Suppressor macrophage treated with lipopolysaccharide for 1 hour (primary cell): ENCODE results near the gene DNAJC5.

Experiments used
- DNase-seq, 3 donors: peaks; one replicate each; pipeline ENCODE4 v3.0.0-alpha.2; 2020 to 2022

DNAJC5 gene

DNA sequence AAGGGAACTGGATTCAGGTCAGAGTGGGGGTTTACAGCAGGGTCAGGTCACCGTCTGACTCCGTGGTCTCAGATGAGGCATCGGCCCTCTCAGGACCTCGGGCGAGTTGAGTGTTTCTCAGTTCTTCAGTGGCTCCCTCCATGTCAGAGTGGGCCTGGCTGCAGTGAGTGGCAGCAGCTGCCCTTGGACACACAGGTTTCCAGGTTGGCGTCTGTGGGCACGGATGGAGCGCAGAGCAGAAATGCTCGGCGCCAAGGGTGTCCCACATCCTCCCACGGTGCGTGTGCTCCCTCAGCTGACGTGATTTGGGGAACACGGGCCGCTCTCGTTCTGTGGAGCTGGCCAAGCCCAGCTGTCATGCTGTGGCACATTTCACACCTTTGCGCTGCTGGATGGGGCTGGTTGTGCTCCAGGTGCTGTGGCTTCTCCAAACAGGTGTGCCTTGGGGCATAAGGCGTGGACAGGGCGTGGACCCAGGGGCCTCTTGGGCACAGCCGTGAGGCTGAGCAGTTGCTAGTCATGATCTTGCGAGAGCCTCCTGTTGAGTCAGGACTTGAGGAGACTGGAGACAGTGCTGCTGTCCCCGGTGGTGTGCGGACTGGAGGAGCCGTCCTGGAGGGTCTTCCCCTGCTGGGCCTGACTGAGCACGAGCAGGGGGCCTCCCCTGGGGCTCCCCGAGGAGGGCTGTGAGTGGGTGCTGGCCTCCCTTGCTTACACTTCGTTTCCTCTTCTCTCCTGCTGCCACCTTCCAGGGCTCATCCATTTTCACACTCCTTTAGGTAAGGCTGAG lies 9.5 kb upstream of the DNAJC5 start:
- DNase-seq = no peak

DNA sequence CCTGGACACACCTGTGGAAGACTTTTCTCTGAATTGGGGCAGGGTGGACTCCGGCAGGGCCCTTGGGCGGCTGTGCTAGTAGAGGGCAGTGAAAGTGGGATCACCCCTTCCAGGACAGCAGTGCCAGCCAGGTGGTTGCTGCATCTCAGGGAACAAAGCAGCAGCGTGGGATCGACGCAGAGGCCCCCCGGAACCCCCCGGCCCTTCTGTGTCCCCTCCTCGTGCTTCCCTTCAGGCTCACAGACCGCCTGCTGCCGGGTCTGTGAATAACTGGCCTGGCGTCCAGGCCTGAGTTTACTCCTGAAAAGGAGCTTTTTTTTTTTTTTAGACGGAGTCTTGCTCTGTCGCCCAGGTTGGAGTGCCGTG lies 8.9 kb upstream of the DNAJC5 start:
- DNase-seq = no peak

DNA sequence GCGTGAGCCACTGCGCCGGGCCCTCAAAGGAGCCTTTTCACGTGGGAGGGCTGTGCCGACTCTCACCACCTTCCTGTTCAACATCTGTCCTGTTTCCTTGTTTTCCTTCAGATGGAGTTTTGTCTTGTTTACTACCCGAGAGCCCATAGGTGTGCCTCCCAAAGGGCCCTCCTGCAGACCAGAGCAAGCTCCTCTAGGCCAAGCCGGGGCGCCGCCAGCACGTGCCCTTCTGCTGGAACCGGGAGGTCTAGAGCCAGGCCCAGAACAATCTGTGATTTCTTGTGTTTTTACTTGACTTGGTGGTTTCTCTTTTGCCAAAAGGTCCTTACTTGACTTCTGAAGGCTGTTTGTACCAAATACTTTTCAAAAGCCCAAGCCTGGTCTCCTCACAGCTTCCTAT lies 8.0 kb upstream of the DNAJC5 start:
- DNase-seq = no peak

DNA sequence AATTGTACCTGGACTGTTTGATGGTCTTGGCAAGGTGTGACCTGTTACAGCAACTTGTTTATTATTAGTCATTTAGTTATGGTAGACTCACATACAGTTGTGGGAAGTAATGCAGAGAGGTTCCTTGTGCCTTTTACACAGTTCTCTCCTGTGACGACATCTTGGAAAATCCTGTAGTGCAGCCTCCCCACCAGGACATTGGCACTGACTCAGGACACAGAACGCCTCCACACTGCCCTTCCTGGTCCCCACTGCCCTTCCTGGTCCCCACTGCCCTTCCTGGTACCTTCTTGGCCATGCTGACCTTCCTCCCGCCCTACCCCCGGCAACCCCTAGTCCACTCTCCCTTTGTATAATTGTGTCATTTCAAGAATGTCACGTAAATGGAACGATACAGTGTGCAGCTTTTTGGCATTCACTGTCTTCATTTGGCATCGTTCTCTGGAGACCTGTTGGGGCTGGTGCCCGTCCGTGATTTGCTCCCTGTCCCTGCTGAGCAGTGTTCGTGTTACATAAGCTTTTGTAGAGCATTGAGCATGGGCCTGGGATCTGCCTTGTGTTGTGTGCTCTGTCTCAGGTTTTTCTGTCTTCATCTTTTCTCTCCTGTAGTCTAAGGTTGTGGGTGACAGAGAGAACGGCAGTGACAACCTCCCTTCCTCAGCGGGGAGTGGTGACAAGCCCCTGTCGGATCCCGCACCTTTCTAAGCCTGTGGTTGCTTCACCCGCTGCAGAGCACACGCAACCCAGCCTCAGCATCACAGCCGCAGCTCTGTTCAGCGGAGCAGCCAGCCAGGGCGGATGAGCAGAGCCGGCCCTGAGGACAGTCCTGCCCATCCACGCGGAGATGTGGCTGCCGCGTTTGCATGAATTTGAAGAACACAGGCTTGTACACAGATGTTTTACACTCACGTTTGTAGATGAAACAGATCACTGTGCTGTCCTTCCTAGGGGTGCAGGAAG lies 5.4 kb upstream of the DNAJC5 start:
- peak; percentile 87 to 95 (median 87) for DNase-seq

DNA sequence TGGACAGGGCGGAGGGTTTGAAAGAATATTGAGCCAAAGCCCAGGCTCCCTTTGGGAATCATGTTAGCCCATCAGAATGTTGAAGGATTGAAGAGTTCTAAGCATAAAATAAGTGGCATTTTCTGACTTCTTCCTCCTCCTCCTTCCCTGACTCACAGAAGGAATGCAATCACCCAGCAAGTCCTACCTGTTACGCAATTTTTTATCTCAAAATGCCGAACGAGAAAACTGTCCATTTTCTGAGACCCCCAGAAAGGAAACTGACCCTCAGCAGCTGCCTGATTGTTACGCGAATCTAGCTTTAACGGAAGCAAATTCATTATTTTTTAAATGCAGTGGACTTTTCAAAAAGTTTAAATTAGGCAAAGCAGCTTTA lies 4.7 kb upstream of the DNAJC5 start:
- peak in 2 of 3 donors; percentile 36 to 45 for DNase-seq

DNA sequence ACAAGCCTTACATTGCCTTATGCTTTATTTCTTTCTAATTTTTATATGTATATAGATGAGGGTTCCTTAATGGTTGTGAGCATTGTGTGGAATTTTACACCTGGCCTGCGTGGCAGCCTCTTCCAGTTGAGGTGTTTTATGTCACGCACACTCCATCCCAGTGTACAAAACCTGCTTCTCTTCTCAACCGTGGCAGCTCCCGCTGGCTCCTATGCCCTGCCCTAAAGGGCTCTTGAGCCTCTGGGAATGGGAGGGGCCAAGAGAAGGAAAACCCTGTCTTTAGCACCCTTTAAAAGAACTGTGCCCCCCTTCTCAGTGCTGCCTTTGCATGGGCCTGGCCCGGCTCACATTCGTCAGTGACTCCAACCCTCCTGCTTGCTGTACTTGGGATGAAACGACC lies 4.3 kb upstream of the DNAJC5 start:
- no peak for DNase-seq

DNA sequence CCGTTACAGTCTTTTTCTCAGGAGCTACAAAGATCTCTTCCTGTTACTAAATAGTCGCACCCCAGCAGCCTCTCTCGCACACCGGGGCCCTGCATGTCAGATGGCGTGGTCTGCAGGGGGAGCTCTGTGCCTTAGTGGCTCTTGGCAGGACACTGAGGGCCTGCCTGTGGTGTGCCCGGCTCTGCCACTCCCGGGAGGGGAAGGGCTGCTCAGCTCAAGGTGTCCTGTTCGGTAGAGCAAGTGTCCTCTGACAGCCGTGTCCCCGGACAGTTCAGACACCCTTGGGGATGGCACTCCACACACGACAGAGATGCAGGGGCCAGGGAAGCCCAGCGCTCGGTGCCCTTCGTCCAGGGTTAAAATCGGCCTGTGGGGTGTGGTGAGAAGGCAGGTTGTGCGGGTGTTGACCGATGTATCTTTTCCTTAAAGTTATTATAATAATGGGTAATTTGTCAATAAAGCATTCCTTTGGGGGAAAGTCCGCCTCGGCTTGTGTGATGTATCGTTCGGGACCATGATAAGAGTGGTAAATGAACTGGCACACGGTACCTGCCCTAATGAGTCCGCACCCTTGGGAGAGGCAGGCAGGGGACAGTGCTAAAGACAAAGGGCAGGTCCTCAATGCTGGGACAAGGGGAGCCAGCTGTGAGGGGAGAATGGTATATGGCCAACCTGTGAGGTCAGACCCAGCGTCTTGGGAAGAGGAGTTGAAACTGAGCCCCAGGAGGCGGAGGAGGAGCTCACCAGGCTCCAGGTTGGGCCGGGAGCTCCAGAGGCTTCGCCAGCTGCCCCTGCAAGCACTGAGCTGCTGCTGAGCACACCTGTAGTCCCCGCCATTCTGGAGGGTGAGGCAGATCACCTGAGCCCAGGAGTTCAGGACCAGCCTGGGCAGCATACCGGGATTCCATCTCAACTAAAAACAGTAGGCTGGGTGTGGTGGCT lies 3.6 kb upstream of the DNAJC5 start:
- DNase-seq = no peak

DNA sequence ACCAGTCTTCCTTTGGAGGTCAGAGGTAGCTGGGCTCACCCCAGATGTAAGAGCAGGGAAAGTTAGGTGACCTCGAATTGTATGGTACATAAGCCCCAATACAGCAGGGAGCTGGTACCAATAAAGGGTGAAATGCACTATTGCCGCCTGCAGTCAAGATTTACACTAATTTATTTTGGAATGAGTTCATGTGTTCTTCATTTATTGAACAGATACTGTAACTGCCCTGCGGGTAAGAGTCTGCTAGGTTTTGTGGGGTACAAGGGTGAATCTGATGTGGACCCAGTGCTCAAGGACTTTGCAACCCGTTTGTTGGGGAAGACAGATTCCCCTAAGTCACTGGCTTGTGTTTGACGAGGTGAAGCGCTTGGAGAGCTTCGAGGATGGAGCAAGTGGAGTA lies 2.5 kb upstream of the DNAJC5 start:
- DNase-seq = no peak

DNA sequence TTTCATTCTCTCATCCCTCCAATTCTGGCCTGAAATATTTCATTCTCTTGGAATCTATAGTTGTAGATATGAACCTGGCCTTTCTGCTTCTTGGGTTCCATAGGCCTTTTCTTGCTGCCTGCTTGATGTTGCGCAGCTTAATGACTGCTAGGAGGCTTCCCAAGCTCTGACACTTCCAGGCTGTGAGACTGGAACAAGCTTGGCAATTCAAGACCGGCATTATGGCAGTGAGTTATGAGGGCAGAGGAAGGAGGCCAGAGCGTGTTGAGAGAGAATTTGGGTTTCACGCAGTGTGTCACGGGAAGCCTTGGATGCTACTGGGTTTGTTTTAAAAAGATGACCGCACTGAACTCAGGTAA lies 948 bp upstream of the DNAJC5 start:
- DNase-seq = no peak

DNA sequence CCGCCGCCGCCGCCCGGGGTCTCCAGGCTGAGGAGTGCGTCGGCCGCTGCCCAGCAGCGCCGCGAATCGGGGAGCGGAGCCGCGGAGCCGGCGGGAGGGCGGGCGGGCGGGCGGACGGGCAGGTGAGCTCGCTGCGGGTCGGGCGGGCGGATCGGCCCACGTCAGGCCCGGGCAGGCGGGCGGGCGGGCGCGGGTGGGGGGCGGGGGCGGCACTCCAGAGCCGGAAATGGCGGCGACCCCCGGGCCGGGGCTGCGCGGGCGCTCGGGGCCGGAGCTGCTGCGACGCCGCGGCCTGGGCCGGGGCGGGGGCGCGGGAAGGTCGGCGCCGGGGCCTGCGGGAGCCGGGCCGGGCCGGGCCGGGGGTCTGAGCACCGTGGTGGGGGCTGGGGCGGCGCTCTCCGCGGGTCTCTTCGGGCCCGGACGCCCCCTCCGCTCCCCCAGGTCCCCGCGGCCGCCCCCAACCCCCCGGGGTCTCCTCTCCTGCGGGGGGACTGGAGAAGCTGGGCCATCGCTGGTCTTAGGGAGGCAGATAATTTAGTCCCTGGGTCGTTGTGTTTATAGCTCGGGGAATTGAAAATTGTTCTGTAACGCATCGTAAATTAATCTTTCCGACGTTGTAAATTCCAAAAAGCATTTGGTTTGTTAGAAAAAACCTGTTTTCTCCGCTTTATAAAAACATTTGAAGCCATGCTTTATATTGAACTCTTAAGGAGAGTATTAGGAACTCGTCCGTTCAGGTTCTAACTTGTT lies 451 bp downstream of the DNAJC5 start:
- DNase-seq = no peak

DNA sequence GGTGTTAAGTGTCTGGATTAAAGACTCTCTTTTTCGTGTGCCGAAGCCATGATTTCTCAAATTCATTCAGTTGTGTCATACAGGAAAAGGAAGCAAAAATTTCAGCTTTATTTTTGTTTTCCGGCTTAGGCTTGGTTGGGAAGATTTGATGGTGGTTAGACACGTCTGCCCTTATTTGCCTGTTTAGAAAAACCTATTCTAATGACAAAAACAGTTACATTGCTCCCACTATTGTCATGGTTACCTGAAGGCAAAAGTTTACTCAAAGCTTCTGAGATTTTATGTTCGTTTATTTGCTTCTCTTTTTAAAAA lies 982 bp downstream of the DNAJC5 start:
- DNase-seq = peak in 2 of 3 donors; percentile 47 to 71

DNA sequence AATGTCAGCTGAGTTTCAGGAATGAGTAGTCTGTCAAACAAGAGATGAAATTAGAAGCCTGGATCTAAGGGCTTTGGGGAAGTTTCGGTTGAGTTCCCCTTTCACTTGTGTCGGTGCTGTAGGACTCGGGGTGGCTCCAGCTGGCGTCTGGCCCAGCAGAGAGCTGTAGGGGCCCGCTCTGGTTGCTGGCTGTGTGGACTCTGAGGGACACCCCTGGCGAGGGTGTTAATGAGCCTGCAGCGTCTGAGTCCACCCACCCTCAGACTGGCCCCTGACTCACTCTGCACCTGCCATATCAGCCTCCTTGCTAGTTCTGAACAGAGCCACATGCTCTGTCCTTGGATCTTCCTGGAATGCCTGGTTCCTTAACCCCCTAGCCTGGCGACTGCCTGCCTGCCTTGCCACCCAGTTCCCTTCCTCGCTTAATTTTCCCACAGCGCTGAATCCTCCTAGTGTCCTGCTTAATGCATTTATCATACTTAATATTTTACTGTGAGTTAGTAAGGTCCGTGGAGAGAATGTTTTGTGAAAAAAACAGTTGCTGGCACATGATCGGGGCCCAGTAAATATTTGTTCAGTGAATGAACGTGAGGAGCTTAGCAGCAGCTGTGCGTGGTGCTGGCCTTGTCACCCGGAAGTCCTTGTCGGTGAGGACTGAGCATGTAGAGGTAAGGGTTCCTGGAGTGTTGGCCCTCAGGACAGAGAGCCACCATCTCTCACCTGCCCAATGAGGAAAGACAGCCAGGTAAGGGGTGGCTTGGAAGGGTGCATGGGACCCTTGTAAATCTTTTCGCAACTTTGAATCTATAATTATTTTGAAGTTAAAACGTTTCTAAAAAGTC lies 1.6 kb downstream of the DNAJC5 start:
- DNase-seq = peak; percentile 85 to 92 (median 86)

DNA sequence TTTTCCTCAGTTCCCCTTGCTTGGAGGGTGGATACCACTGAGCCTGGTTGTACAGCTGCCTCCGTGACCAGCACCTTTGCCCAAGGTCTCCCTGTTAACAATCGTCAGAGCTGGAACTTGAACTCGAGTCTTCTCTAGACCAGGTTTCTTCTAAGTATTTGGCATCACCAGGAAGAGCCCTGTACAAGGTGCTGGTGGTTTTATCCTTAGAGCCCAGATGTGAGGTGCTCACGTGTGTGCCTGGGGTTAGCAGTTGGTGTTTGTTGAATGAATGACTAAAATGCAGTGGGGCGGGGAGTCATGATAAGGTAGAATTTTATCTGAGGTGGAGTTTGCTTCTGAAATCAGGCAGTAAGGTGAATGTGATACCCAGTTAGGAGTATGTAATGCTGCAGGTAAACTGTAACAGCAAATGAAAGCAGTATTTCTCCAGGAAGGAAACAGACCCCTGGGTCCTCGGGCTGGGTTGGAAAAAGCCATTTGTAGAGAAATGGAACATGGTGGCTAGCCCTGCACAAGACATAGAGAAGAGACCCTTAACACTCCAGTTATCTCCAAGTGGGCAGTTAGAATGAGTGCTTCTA lies 3.1 kb downstream of the DNAJC5 start:
- DNase-seq = no peak

DNA sequence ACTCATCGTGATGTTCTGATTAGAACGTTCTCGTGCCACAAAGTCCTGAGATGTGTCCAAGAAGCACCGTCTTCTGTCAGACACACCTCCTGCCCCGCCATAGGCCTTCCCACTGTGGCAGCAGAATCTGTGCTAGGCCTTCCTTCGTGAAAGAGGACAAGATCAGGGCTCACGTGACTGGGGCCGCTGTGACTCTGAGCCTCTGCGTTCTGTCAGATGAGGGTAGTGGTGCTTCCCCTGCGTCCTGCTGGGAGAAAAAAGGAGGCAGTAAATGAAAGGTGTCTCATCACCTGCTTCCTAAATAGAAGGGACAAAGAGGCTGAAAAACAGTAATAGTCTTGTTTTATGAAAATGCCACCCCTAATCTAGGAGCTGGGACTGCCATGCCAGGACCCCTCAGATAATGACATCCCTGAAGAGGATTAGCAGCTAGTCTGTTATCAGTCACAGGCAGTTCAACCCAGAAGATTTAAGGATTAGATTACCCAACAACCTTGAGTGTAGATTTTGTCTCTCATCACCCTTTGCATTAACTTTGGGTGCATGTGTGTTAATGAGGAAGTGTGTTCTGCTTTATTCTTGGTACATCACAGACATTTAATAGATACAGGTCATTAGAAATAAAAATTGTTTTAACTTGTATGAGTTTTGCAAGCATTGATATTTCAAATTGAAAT lies 4.1 kb downstream of the DNAJC5 start:
- DNase-seq = peak; percentile 51 to 67 (median 59)

DNA sequence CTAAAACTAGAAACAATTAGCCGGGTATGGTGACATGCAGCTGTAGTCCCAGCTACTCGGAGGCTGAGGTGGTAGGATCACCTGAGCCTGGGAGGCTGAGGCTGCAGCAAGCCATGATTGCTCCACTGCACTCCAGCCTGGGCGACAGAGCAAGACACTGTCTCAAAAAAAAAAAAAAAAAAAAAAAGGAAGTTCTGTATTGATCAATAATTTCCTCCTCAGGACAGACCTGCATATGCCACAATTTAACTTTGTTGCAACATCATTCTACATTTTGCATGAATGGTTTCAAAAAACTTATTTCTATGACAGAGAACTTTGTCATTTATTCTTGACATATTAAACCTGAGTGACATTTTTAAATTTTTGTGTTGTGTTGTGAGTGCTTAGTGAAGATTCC lies 5.5 kb downstream of the DNAJC5 start:
- DNase-seq = peak; percentile 22 to 67 (median 57)

DNA sequence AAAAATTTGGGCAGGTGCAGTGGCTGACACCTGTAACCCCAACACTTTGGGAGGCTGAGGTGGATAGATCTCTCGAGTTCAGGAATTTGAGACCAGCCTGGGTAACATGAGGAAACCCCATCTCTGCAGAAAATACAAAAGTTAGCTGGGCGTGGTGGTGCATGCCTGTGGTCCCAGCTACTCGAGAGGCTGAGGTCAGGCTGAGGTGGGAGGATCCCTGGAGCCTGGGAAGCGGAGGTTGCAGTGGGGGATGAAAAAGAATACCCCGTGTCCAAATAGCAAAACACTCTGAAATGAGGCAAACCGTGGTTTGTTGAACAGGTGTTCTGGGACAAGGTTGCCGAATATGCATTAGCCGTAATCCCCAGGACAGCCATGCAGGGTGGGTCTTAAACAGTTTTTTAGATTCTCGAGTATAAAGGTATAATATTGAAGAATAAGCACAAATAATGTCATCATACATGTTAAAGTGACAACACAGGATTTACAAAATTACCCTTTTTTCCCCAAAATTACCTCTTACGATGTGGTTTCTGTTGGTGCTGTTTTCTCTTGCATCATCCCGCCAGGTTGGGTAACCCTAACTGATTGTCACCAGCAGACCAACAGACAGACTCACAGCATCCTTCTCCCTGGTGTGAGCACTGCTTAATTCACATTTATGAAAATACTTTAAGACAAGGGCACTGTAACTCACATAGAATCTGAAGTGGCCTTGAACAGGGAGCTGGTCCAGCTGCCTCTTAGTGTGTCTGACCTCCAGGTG lies 9.1 kb downstream of the DNAJC5 start:
- DNase-seq = peak; percentile 43 to 62 (median 56)

DNA sequence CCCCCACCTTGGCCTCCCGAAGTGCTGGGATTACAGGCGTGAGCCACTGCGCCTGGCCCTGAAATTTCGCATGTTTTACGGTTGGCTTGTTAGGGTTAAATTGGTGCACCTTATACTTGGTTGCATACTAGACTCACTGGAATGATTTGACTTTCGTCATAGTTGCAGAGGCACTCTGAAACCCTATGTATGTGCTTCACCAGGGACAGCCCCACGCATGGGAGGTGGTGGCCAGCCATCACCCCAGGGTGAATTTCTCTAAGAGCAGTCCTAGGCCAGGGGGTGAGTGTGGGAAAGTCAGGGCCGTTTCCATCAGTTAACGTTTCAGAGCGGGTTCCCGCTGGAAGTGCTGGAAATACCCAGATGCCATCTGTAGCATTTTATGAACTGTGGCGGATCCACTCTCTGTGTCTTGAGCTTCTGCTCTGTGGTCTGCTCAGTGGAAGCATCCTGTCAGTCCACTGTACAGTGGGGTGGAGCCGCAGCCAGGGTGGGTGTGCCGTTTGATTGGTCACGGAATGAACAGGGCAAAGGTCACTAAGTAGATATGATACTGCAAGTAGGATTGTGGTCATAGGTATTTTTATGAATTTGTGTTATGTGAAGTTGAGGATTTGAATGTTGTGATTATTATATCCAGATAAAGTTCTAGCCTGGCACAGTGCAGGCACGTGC lies 13.2 kb downstream of the DNAJC5 start:
- no peak for DNase-seq

DNA sequence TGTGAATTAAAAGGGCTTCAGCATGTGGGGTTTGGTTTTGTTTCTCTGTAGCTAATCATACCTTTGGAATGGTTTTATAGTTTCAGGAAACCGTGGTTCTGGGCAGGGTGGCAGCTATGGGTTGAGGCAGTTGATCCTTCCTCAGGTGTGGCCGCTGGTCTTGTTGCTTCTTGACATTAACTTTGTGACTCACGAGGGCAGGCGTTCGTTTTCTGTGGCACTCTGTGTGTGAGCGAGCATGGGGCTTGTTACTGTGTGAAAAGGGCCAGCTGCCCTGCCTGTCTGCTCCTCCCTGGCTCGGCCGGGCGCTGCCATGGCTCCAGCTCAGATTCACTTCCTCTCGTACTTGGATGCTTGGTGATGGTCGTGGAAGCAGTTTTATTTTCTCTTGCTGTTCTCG lies 16.2 kb downstream of the DNAJC5 start:
- DNase-seq = peak; percentile 63 to 72 (median 64)

DNA sequence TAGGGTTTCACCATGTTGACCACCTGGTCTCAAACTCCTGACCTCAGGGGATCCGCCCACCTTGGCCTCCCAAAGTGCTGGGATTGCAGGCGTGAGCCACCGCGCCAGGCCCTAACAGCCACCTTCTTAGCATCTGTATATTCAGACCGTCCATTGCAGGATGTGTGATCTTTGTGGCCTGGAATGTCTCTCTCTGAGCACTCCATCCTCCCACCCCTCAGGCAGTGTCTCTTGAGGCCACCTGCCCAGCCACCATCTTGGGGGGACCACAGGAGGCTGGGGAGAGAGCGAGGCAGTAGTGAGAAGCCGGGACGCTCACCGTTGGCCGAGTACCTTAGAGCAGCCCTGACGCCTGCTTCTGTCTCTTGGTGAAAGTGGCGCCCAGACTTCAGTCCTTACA lies 18.8 kb downstream of the DNAJC5 start:
- no peak for DNase-seq
